Smooth muscle cell (in vitro differentiated cells): Measurements from ENCODE around the gene GLT1D1. TPM values are rescaled to one million over a fixed set of nuclear protein-coding genes. Genes with fewer than 3 reads are reported as not detected.

ENCODE experiments used
- DNase-seq: peaks from one replicate; lab custom pipeline; 2025; ENCODE audit not compliant: unreplicated experiment; lab: John Stamatoyannopoulos, UW
- H2AFZ ChIP-seq: fragments of 200-600 bp; sonication (generic); 2 replicates; pipeline ENCODE4 v1.6.0; 2016; ENCODE audit warnings: antibody characterized with exemption, low read depth, mild to moderate bottlenecking
- H3F3A ChIP-seq: fragments of 200-600 bp; sonication (generic); 2 replicates; pipeline ENCODE4 v1.6.0; 2017; ENCODE audit warnings: antibody characterized with exemption, low read depth
- H3K27ac ChIP-seq: fragments of 200-600 bp; sonication (generic); 2 replicates; pipeline ENCODE4 v1.5.1; 2016; ENCODE audit warnings: low read depth, mild to moderate bottlenecking
- H3K27me3 ChIP-seq: fragments of 200-600 bp; sonication (generic); 2 replicates; pipeline ENCODE4 v1.6.1; 2016; ENCODE audit warnings: low read depth, mild to moderate bottlenecking
- H3K36me3 ChIP-seq: fragments of 200-600 bp; sonication (generic); 2 replicates; pipeline ENCODE4 v1.5.1; 2016; ENCODE audit warnings: low read depth
- H3K4me1 ChIP-seq: fragments of 200-600 bp; sonication (generic); 2 replicates; pipeline ENCODE4 v1.5.1; 2016; ENCODE audit warnings: low read depth
- H3K4me2 ChIP-seq: fragments of 200-600 bp; sonication (generic); 2 replicates; pipeline ENCODE4 v1.6.0; 2016; ENCODE audit warnings: mild to moderate bottlenecking
- H3K4me3 ChIP-seq: fragments of 200-600 bp; sonication (generic); 2 replicates; pipeline ENCODE4 v1.5.1; 2016; ENCODE audit warnings: mild to moderate bottlenecking
- H3K79me2 ChIP-seq: fragments of 200-600 bp; sonication (generic); 2 replicates; pipeline ENCODE4 v1.6.0; 2016; ENCODE audit warnings: low read depth, mild to moderate bottlenecking
- H3K9ac ChIP-seq: fragments of 200-600 bp; sonication (generic); 2 replicates; pipeline ENCODE4 v1.6.0; 2016; ENCODE audit warnings: low read depth
- H3K9me3 ChIP-seq: fragments of 200-600 bp; sonication (generic); replicated peaks from 2 replicates; pipeline ENCODE4 v1.5.1; 2016; ENCODE audit warnings: low read depth
- H4K20me1 ChIP-seq: fragments of 200-600 bp; sonication (generic); 2 replicates; pipeline ENCODE4 v1.6.0; 2016; ENCODE audit warnings: low read depth
- CTCF ChIP-seq: fragments of 200-600 bp; sonication (generic); IDR thresholded peaks from 2 replicates; pipeline ENCODE4 v1.5.1; 2017; ENCODE audit warnings: borderline replicate concordance, mild to moderate bottlenecking, antibody characterized with exemption; ENCODE audit not compliant: insufficient read depth, poor library complexity, severe bottlenecking
- WGBS: methylation state at CpG from one replicate; pipeline ENCODE4 v1.1.7; 2016; ENCODE audit warnings: low lambda C conversion rate; 5-methylcytosine and 5-hydroxymethylcytosine counted together
- polyA plus RNA-seq: library from polyadenylated mRNA; unstranded; fragments of >200 nt; fragmentation: Nextera tagmentation; extraction: Ambion mirVana; gene quantifications from 2 replicates; pipeline ENCODE4 v1.2.1, GENCODE V29; 2016
- total RNA-seq: library from RNA; depleted of rRNA; stranded (reverse); fragments of >200 nt; gene quantifications from 2 replicates; pipeline ENCODE4 v1.2.3, GENCODE V29; 2014

Gene GLT1D1
- total and polyA plus RNA-seq, 2 experiments from 2014 or later: 0.07 to 0.18 TPM

- no peaks in the 10 kb centered on the region for H3F3A ChIP-seq
- DNase-seq: no peak
- no peak for TF ChIP-seq CTCF
- H3K4me3 ChIP-seq: no peak overlapping the region
- H3K9me3 ChIP-seq: no peaks in the 10 kb centered on the region
- peaks cover 94% of the 10 kb centered on the region for H4K20me1 ChIP-seq
- peaks cover 85% of the 10 kb centered on the region for H3K79me2 ChIP-seq
- no peaks in the 10 kb centered on the region for H3K36me3 ChIP-seq
- H3K4me2 ChIP-seq: no peak overlapping the region
- H3K4me1 ChIP-seq: peaks cover 19% of the 10 kb centered on the region
- no peak overlapping the region for H2AFZ ChIP-seq
- peak overlapping the region; percentile 10 for H3K27ac ChIP-seq
- 98% methylated on average over 25 of the region's 25 CpGs for WGBS
- no peaks in the 10 kb centered on the region for H3K27me3 ChIP-seq
- H3K9ac ChIP-seq: no peak overlapping the region
These were observed 38.6 kb upstream of the GLT1D1 start for GRCh38 chr12:128814411-128815261.

- Histone ChIP-seq H3F3A (no peaks in the 10 kb centered on the region), H3K4me3 (no peak overlapping the region), H3K9me3 (no peaks in the 10 kb centered on the region), H3K4me2 (no peak overlapping the region), H3K27me3 (no peaks in the 10 kb centered on the region), H3K27ac (peak overlapping the region; percentile 80), H3K9ac (peak overlapping the region; percentile 4), H4K20me1 (peaks cover 91% of the 10 kb centered on the region), H2AFZ (no peak overlapping the region), H3K36me3 (no peaks in the 10 kb centered on the region), H3K79me2 (peaks cover 92% of the 10 kb centered on the region), H3K4me1 (peaks cover 16% of the 10 kb centered on the region)
- WGBS: 89% methylated on average over 7 of the region's 7 CpGs
- no peak for DNase-seq
- TF ChIP-seq CTCF: no peak
These were observed 37.3 kb upstream of the GLT1D1 start for GRCh38 chr12:128815779-128816642.

- Histone ChIP-seq H3K4me2 (no peak overlapping the region), H3K4me1 (peaks cover 15% of the 10 kb centered on the region), H4K20me1 (peaks cover 91% of the 10 kb centered on the region), H3K79me2 (peaks cover 92% of the 10 kb centered on the region), H3K9me3 (no peaks in the 10 kb centered on the region), H3K9ac (peak overlapping the region; percentile 4), H2AFZ (no peak overlapping the region), H3K36me3 (no peaks in the 10 kb centered on the region), H3K27ac (peak overlapping the region; percentile 80), H3K4me3 (no peak overlapping the region), H3K27me3 (no peaks in the 10 kb centered on the region), H3F3A (no peaks in the 10 kb centered on the region)
- DNase-seq: no peak
- WGBS: 95% methylated on average over 4 of the region's 4 CpGs
- TF ChIP-seq CTCF: no peak
These were observed 36.7 kb upstream of the GLT1D1 start for GRCh38 chr12:128816643-128816920.
